SK-N-MC (cell line): ENCODE data around the gene ATG3.
"Not testable (repeated sequence)": the region's sequence is repeated elsewhere in the genome, so short reads cannot be mapped to it uniquely, and the experiment has no call there.

ENCODE experiments used
- DNase-seq: peaks from one replicate; pipeline ENCODE4 v3.0.0-alpha.2; 2011; ENCODE audit warnings: low read depth, low spot score
- H3K27ac ChIP-seq: fragments of 200-600 bp; sonication (generic); 2 replicates; pipeline ENCODE4 v1.5.1; 2016; ENCODE audit warnings: mixed run types
- H3K36me3 ChIP-seq: fragments of 200-600 bp; sonication (generic); 2 replicates; pipeline ENCODE4 v1.6.1; 2017; ENCODE audit warnings: antibody characterized with exemption, low read length, mixed read lengths; ENCODE audit not compliant: insufficient read depth
- H3K4me3 ChIP-seq: fragments of 200-600 bp; sonication (generic); 2 replicates; pipeline ENCODE4 v1.5.1; 2016
- H3K9ac ChIP-seq: fragments of 200-600 bp; sonication (generic); 2 replicates; pipeline ENCODE4 v1.8.0; 2017; ENCODE audit warnings: mixed run types, mixed read lengths; ENCODE audit not compliant: insufficient read length
- H3K9me3 ChIP-seq: fragments of 200-600 bp; sonication (generic); 2 replicates; pipeline ENCODE4 v1.6.1; 2017; ENCODE audit warnings: low read depth, mild to moderate bottlenecking, antibody characterized with exemption, low read length, moderate library complexity, mixed read lengths
- EZH2 ChIP-seq: fragments of 200-600 bp; sonication (generic); IDR thresholded peaks from one replicate; pipeline ENCODE4 v1.6.1; 2017; ENCODE audit warnings: antibody characterized with exemption
- FOXP2 ChIP-seq: optimal IDR thresholded peaks from 2 replicates; pipeline ENCODE3; 2011; ENCODE audit warnings: mild to moderate bottlenecking, moderate library complexity; ENCODE audit not compliant: insufficient read depth; ENCODE audit errors: extremely low read length, control extremely low read depth
- POLR2AphosphoS5 ChIP-seq: IDR thresholded peaks from 2 replicates; pipeline ENCODE4 v1.6.1; 2012; ENCODE audit warnings: mild to moderate bottlenecking, low read depth, low read length, borderline replicate concordance

ATG3 gene

DNA sequence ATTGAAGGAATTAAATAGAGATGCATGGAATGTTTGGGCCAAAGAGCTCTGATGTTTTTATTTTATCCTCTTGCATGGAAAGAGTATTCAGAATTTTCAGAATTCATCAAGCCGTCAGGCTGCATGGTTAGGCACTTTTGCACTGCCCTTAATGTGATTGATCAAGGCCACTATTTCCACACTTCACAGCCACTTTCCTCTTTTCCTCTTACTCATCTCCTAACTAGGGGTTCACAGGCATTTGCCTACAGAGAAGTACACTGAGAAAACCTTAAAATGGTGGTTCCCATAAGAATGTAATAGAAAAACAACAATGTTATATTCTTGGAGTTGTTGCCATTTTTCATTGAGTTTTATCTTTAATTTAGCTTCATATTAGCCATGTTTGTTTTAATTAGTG, 10.9 kb upstream of the ATG3 start:
- Histone ChIP-seq H3K4me3 (no peak overlapping the region), H3K27ac (no peak overlapping the region), H3K36me3 (peaks cover 25% of the 10 kb centered on the region), H3K9me3 (no peaks in the 10 kb centered on the region), H3K9ac (no peak overlapping the region)
- TF ChIP-seq POLR2AphosphoS5 (no peak), FOXP2 (no peak), EZH2 (no peak)
- DNase-seq: no peak

DNA sequence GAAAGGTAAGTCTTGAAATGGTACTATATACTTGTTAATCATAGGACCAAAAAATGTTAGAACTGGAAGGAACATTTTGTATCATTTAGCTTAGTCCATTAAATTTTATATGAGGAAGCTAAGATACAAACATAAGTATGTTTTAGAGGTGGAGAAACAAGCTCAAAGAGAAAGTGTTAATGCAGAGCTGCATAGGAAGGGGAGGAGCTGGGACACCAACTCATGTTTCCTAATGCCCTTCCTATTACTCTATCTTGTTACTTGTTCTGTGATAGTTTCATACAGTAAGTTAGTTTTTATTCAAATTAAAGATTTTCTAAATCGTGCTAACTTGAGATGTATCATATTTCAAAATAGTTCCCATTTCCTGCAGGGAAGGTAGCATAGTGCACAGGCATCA, 7.5 kb upstream of the ATG3 start:
- Histone ChIP-seq H3K9me3 (no peaks in the 10 kb centered on the region), H3K36me3 (peaks cover 25% of the 10 kb centered on the region), H3K9ac (no peak overlapping the region), H3K27ac (no peak overlapping the region), H3K4me3 (no peak overlapping the region)
- DNase-seq: no peak
- TF ChIP-seq EZH2 (no peak), POLR2AphosphoS5 (no peak), FOXP2 (no peak)

DNA sequence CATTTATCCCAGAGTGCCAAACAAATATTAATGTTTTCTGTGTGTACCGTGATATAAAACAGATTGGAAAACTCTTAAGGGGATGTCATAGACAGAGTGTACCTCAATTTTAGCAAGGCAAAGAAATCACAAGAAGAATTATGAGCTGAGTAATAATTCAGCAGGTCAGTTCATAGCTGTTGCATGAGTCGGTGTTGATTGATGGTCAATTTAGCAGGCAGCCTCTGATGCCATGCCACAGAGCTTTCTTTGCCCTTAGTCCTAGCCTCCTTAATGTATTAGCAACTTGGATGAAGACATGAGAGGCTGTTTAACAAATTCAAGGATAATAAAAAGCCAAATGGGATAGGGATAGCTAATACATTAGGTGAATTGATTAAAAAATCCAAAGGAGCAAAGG, 6.9 kb upstream of the ATG3 start:
- Histone ChIP-seq H3K9ac (no peak overlapping the region), H3K4me3 (no peak overlapping the region), H3K27ac (no peak overlapping the region), H3K36me3 (peaks cover 19% of the 10 kb centered on the region), H3K9me3 (no peaks in the 10 kb centered on the region)
- no peak for DNase-seq
- TF ChIP-seq EZH2 (no peak), POLR2AphosphoS5 (no peak), FOXP2 (no peak)

DNA sequence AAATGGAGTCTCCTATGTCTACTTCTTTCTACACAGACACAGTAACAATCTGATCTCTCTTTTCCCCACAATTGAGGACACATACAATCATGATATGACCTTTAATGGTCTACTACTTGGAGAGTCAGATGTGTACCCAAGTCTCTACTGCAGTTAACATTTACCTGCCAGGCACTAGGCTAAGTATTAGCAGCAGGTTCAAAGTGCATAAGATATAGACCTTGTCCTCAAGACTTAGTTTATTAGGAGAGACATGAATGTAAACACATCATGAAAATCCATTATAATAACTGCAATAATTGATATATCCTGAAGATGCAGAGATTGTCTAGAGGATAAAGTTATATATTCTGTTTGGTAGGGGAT, 3.2 kb upstream of the ATG3 start:
- Histone ChIP-seq H3K27ac (no peak overlapping the region), H3K4me3 (no peak overlapping the region), H3K9me3 (no peaks in the 10 kb centered on the region), H3K9ac (no peak overlapping the region), H3K36me3 (peaks cover 8% of the 10 kb centered on the region; the same call in 1 of the 2 replicates)
- no peak for DNase-seq
- no peak for TF ChIP-seq FOXP2
- TF ChIP-seq POLR2AphosphoS5: no peak
- no peak for TF ChIP-seq EZH2

DNA sequence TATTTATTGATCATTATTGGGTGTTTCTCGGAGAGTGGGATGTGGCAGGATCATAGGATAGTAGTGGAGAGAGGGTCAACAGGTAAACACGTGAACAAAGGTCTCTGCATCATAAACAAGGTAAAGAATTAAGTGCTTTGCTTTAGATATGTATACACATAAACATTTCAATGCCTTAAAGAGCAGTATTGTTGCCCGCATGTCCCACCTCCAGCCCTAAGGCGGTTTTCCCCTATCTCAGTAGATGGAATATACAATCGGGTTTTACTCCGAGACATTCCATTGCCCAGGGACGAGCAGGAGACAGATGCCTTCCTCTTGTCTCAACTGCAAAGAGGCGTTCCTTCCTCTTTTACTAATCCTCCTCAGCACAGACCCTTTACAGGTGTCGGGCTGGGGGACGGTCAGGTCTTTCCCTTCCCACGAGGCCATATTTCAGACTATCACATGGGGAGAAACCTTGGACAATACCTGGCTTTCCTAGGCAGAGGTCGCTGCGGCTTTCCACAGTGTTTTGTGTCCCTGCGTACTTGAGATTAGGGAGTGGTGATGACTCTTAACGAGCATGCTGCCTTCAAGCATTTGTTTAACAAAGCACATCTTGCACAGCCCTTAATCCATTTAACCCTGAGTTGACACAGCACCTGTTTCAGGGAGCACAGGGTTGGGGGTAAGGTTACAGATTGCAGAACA, 2.6 kb upstream of the ATG3 start:
- not testable (repeated sequence) for H3K27ac ChIP-seq, DNase-seq, H3K9ac ChIP-seq, H3K4me3 ChIP-seq, H3K9me3 ChIP-seq, H3K36me3 ChIP-seq

DNA sequence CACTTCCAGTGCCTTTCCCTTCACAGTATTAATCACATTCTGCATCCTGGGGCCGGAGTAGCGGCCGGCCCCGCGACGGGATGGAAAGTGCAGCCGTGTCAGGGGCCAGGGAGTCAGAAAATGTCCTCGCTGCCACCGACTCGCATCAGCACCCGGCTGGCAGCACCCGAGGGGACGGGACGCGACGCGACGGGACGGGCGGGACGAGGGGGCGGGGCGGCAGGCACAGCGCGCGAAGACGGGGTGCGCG, 353 bp downstream of the ATG3 start:
- TF ChIP-seq EZH2 (no peak), POLR2AphosphoS5 (no peak), FOXP2 (no peak)
- Histone ChIP-seq H3K4me3 (peak overlapping the region; percentile 86), H3K36me3 (peaks cover 9% of the 10 kb centered on the region), H3K9me3 (no peaks in the 10 kb centered on the region), H3K9ac (peak overlapping the region; percentile 93), H3K27ac (peak overlapping the region; percentile 98)
- DNase-seq: no peak

DNA sequence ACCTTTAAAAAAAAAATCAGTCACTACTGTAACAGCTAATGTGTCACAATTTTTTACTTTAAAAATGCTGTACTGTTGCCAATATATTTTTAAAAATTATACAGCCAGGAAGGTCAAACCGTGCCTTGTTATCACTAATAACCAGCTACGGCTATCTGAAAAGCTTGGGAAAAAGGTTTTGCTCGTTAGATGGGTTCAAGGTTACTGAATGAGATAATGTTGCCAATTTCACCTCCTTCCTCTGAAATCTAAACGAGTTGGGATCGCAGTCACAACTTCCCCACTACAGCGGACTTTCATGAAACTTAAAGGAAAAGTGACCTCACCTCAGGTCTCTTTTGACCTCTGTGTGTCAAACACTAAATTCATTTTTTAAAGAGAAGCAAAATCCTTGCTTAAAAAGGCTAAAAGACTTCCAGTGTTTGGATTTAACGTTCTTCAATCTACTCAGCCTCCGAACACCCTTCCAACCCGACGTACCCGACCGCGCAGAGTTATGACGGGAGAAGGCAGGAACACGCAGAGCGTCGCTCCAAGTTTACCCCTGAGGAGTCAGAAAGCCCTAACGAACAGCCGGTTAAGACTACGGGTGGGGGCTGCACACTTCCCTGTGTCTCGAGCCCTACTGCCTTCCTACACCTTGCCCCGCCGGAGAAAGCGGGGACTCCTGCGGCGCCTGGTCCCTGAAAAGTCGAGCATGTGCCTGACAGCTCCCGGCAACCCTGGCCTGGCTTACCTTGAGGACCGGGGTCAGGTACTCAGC, 860 bp downstream of the ATG3 start:
- TF ChIP-seq FOXP2: peak; percentile 20
- no peak for TF ChIP-seq POLR2AphosphoS5
- no peak for TF ChIP-seq EZH2
- H3K4me3 ChIP-seq: peak overlapping the region; percentile 86
- peak; percentile 40 for DNase-seq

DNA sequence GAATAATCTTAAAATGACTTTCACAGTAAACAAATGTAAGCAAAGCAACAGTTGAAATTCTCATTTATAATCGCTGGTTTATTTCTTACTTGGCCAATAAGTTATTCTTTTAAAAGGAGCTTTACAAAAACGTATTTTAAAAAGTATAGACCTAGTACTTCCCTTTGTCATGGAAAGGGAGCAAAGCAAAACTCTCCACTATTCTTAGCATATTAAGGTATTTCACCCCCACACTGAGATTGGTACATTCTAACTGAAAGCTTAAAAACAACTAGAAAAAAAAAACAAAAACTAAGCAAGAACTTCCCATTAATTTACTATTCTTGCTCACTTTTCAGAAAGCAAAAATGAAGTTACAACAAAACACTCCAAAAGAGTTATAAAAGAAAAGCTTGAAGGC, 1.5 kb downstream of the ATG3 start:
- H3K9ac ChIP-seq: peak overlapping the region; percentile 93

More for the DNA sequence above, 860 bp downstream of the ATG3 start:
- Histone ChIP-seq H3K9me3 (no peaks in the 10 kb centered on the region), H3K9ac (peak overlapping the region; percentile 93), H3K27ac (peak overlapping the region; percentile 98), H3K36me3 (peaks cover 9% of the 10 kb centered on the region)

DNA sequence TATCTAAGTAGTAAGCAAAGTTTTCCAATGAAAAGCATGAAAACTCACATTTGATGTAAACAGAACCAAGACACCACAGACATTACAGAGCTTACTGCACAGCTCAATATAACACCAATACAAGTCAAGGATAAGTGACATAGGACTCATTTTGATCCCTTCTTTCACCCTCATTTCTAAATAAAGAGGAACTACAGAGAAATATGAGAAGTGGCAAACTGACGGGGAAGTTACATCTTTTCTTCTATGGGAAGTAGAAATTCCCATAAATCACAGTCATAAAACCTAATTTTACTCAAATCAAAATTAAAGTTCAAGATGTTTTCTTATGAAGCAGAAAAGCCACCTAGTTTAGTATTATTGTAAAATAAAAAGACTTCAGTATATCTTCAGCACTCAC, 3.8 kb downstream of the ATG3 start:
- H3K4me3 ChIP-seq: no peak overlapping the region
- peaks cover 8% of the 10 kb centered on the region for H3K36me3 ChIP-seq
- no peak for DNase-seq
- no peak overlapping the region for H3K27ac ChIP-seq
- no peaks in the 10 kb centered on the region for H3K9me3 ChIP-seq
- TF ChIP-seq EZH2 (no peak), POLR2AphosphoS5 (no peak), FOXP2 (no peak)
- H3K9ac ChIP-seq: no peak overlapping the region

More for the DNA sequence above, 1.5 kb downstream of the ATG3 start:
- no peak for DNase-seq
- peak overlapping the region; percentile 86 for H3K4me3 ChIP-seq
- no peak for TF ChIP-seq FOXP2
- TF ChIP-seq EZH2: no peak
- no peak for TF ChIP-seq POLR2AphosphoS5
- H3K27ac ChIP-seq: peak overlapping the region; percentile 98; the same call in 1 of the 2 replicates
- H3K9me3 ChIP-seq: no peaks in the 10 kb centered on the region
- peaks cover 9% of the 10 kb centered on the region for H3K36me3 ChIP-seq
